Psoas muscle (tissue), 8 donors: ENCODE measurements around the gene RBMS3. TPM values are rescaled to one million over a fixed set of nuclear protein-coding genes. Genes with fewer than 3 reads are reported as not detected.

Experiments used
- ATAC-seq, 4 donors: fragments of 200-7000 bp; cut with Tn5 transposase; one replicate each; pipeline ENCODE4 v1.9.1; 2020; ENCODE audit warnings: moderate library complexity in 3 of 4, mild to moderate bottlenecking in 2 of 4
- DNase-seq, 2 donors: peaks; one replicate each; pipeline ENCODE4 v3.0.0-alpha.2; 2020
- H3K27ac ChIP-seq: fragments of 200-600 bp; one replicate; pipeline ENCODE4 v1.8.0; 2022
- H3K27me3 ChIP-seq, 3 donors: fragments of 200-600 bp in 1 of 3; one replicate each; pipeline versions ENCODE4 v1.6.1 to v1.8.0; 2013 to 2022; ENCODE audit warnings: low read length in 2 of 3, mild to moderate bottlenecking in 2 of 3, moderate library complexity in 1 of 3; ENCODE audit not compliant: insufficient read depth in 3 of 3
- H3K36me3 ChIP-seq, 2 donors: fragments of 200-600 bp in 1 of 2; one replicate each; pipeline versions ENCODE4 v1.6.1 to v1.8.0; 2013 to 2022; ENCODE audit warnings: low read depth in 1 of 2, mild to moderate bottlenecking in 1 of 2, moderate library complexity in 1 of 2; ENCODE audit not compliant: insufficient read depth in 1 of 2
- H3K4me1 ChIP-seq: fragments of 200-600 bp; one replicate; pipeline ENCODE4 v1.8.0; 2022
- H3K4me3 ChIP-seq: fragments of 200-600 bp; one replicate; pipeline ENCODE4 v1.8.0; 2022; ENCODE audit warnings: mild to moderate bottlenecking
- H3K9me3 ChIP-seq: fragments of 200-600 bp; one replicate; pipeline ENCODE4 v1.8.0; 2022
- WGBS, 3 donors: extraction: QIAGEN DNeasy Blood & Tissue Kit; methylation state at CpG; one replicate each; pipeline versions ENCODE4 v1.1.6 to v1.1.7; 2013; 5-methylcytosine and 5-hydroxymethylcytosine counted together
- intact Hi-C, 2 donors: fragments of 100-400 bp; cut with DNase I; formaldehyde crosslinking; loops; one replicate each; pipeline versions ENCODE4 v1.11.0 to v1.14.2; 2022
- polyA plus RNA-seq, 3 donors: library from polyadenylated mRNA; stranded (reverse); fragments of 200-250 nt; gene quantifications; one replicate each; pipeline ENCODE4 v1.2.3, GENCODE V29; 2013
- total RNA-seq, 4 donors: library from RNA; stranded (reverse); fragmentation: NEBNext Ultra II Directional in 2 of 4; extraction: Animal tissue kit (Norgen Biotek cat#: 25700) in 2 of 4; gene quantifications; one replicate each; pipeline versions ENCODE4 v1.2.1 to v1.2.4, GENCODE V29; 2021 to 2023
- TF ChIP-seq, protein P1 (sequence below): fragments of 200-600 bp; IDR thresholded peaks from one replicate; pipeline ENCODE4 v1.8.0; 2022; ENCODE audit warnings: antibody characterized with exemption
- donor health status: healthy with polysubstance abuse.
- donor health status: DM: no; HTN: no; CAD: no; lungs with moderate emphysema.
- donor health status: Bipolar disorder and iron deficiency.
- donor health status: healthy.
- donor health status: DM: yes; HTN: yes; CAD: no.
- donor health status: DM: no; HTN: no; CAD: no.
- donor health status: DM: no; HTN: no; CAD: no.
- donor health status: DM: yes; HTN: yes; CAD: no.

The RBMS3 gene
- total and polyA plus RNA-seq, 7 donors, result 3.8 to 34.5 (median 23.5) TPM

DNA sequence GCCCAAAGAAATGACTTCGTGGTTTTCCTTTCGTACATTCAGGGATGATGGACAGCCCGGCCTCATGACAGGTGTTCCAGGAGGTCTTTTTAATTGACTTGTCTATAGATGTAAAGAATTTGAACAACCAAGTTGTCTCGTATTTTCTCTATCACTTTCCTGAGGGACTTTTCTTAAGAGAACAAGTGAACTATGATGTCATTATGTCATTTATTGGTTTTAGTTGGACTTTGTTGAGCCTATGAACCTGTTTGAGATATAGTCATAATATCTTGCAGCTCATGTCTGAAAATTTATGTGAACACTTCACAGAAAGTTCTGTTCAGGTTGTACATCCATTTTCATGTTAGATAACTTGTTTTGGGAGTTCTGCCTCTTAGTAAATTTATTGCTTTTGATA lies 89.2 kb downstream of the RBMS3 start:
- intact Hi-C loops, result no loop called here
- TF ChIP-seq, protein P1, sequence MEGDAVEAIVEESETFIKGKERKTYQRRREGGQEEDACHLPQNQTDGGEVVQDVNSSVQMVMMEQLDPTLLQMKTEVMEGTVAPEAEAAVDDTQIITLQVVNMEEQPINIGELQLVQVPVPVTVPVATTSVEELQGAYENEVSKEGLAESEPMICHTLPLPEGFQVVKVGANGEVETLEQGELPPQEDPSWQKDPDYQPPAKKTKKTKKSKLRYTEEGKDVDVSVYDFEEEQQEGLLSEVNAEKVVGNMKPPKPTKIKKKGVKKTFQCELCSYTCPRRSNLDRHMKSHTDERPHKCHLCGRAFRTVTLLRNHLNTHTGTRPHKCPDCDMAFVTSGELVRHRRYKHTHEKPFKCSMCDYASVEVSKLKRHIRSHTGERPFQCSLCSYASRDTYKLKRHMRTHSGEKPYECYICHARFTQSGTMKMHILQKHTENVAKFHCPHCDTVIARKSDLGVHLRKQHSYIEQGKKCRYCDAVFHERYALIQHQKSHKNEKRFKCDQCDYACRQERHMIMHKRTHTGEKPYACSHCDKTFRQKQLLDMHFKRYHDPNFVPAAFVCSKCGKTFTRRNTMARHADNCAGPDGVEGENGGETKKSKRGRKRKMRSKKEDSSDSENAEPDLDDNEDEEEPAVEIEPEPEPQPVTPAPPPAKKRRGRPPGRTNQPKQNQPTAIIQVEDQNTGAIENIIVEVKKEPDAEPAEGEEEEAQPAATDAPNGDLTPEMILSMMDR, result no peak
- 42 to 79% (median 50%) methylated on average over 4 of the region's 4 CpGs for WGBS, 3 donors
- no peaks in the 10 kb centered on the region for H3K36me3 ChIP-seq
- no peak overlapping the region for H3K27ac ChIP-seq
- H3K9me3 ChIP-seq, result peaks cover 2% of the 10 kb centered on the region
- H3K4me1 ChIP-seq, result peaks cover 15% of the 10 kb centered on the region
- no peaks in the 10 kb centered on the region for H3K27me3 ChIP-seq
- no peak overlapping the region for H3K4me3 ChIP-seq
- no peak for DNase-seq
- ATAC-seq, result peak in 2 of 4 donors; percentile 43 to 52

- no peaks in the 10 kb centered on the region for H3K27me3 ChIP-seq
- no peak overlapping the region for H3K4me3 ChIP-seq
- TF ChIP-seq, protein P1, result no peak
- peaks cover 15% of the 10 kb centered on the region for H3K4me1 ChIP-seq
- 45 to 77% (median 68%) methylated on average over 4 of the region's 4 CpGs for WGBS, 3 donors
- H3K36me3 ChIP-seq, result no peaks in the 10 kb centered on the region
- intact Hi-C loops, result no loop called here
- ATAC-seq, result peak in 3 of 4 donors; percentile 32 to 83 (median 80)
- no peak for DNase-seq
- no peak overlapping the region for H3K27ac ChIP-seq
- H3K9me3 ChIP-seq, result peaks cover 5% of the 10 kb centered on the region
Observed at GRCh38 chr3:29370476-29371420, 89.9 kb downstream of the RBMS3 start.

GRCh38 chr3:29373131-29373680 lies 92.3 kb downstream of the RBMS3 start:
- H3K27ac ChIP-seq, result no peak overlapping the region
- no peaks in the 10 kb centered on the region for H3K27me3 ChIP-seq
- peaks cover 12% of the 10 kb centered on the region for H3K4me1 ChIP-seq
- DNase-seq (no peak), ATAC-seq (no peak)
- H3K4me3 ChIP-seq, result no peak overlapping the region
- intact Hi-C loops, result no loop called here
- peaks cover 5% of the 10 kb centered on the region for H3K9me3 ChIP-seq
- TF ChIP-seq, protein P1, result no peak
- no peaks in the 10 kb centered on the region for H3K36me3 ChIP-seq

GRCh38 chr3:29374226-29374625 lies 93.4 kb downstream of the RBMS3 start:
- TF ChIP-seq, protein P1, result no peak
- H3K4me3 ChIP-seq, result no peak overlapping the region
- no peaks in the 10 kb centered on the region for H3K27me3 ChIP-seq
- no peak for ATAC-seq
- H3K27ac ChIP-seq, result no peak overlapping the region
- peaks cover 12% of the 10 kb centered on the region for H3K4me1 ChIP-seq
- H3K36me3 ChIP-seq, result no peaks in the 10 kb centered on the region
- DNase-seq, result no peak
- peaks cover 5% of the 10 kb centered on the region for H3K9me3 ChIP-seq
- intact Hi-C loops, result no loop called here
